ENCODE results near the gene MARCKS.

MARCKS gene

GRCh38 chr6:113842165-113842564, 15.0 kb upstream of the MARCKS start:
- TF ChIP-seq CTCF (IDR thresholded peaks at IDR 0.05), result no peak
- no peaks in the 10 kb centered on the region for H3K36me3 ChIP-seq
- no peaks in the 10 kb centered on the region for H3K9me3 ChIP-seq
- H3K4me3 ChIP-seq (ENCODE audit: low read depth in 1 of 2, low read length in 1 of 2), result no peak overlapping the region
- H3K27ac ChIP-seq, result no peak overlapping the region
- no peaks in the 10 kb centered on the region for H3K4me1 ChIP-seq (ENCODE audit: control insufficient read depth in 1 of 2, insufficient read depth in 1 of 2, low read depth in 1 of 2, low read length in 1 of 2)
- no peaks in the 10 kb centered on the region for H3K27me3 ChIP-seq

- H3K27ac ChIP-seq, result no peak overlapping the region
- no peaks in the 10 kb centered on the region for H3K36me3 ChIP-seq
- no peaks in the 10 kb centered on the region for H3K9me3 ChIP-seq
- H3K4me3 ChIP-seq (ENCODE audit: low read depth in 1 of 2, low read length in 1 of 2), result no peak overlapping the region
- H3K27me3 ChIP-seq, result no peaks in the 10 kb centered on the region
- TF ChIP-seq CTCF (IDR thresholded peaks at IDR 0.05), result no peak
- H3K4me1 ChIP-seq (ENCODE audit: control insufficient read depth in 1 of 2, insufficient read depth in 1 of 2, low read depth in 1 of 2, low read length in 1 of 2), result no peaks in the 10 kb centered on the region
Measured at GRCh38 chr6:113843500-113844073, 13.6 kb upstream of the MARCKS start.

- no peak overlapping the region for H3K27ac ChIP-seq
- no peaks in the 10 kb centered on the region for H3K4me1 ChIP-seq (ENCODE audit: control insufficient read depth in 1 of 2, insufficient read depth in 1 of 2, low read depth in 1 of 2, low read length in 1 of 2)
- no peaks in the 10 kb centered on the region for H3K9me3 ChIP-seq
- no peak for TF ChIP-seq CTCF (IDR thresholded peaks at IDR 0.05)
- H3K27me3 ChIP-seq, result no peaks in the 10 kb centered on the region
- no peak overlapping the region for H3K4me3 ChIP-seq (ENCODE audit: low read depth in 1 of 2, low read length in 1 of 2)
- H3K36me3 ChIP-seq, result no peaks in the 10 kb centered on the region
Measured at GRCh38 chr6:113846577-113846976, 10.6 kb upstream of the MARCKS start.

- no peaks in the 10 kb centered on the region for H3K4me1 ChIP-seq (ENCODE audit: control insufficient read depth in 1 of 2, insufficient read depth in 1 of 2, low read depth in 1 of 2, low read length in 1 of 2)
- H3K36me3 ChIP-seq, result no peaks in the 10 kb centered on the region
- H3K27me3 ChIP-seq, result no peaks in the 10 kb centered on the region
- no peak for TF ChIP-seq CTCF (IDR thresholded peaks at IDR 0.05)
- H3K9me3 ChIP-seq, result no peaks in the 10 kb centered on the region
- no peak overlapping the region for H3K4me3 ChIP-seq (ENCODE audit: low read depth in 1 of 2, low read length in 1 of 2)
- no peak overlapping the region for H3K27ac ChIP-seq
Measured at GRCh38 chr6:113847447-113847846, 9.7 kb upstream of the MARCKS start.

GRCh38 chr6:113848280-113848679, 8.9 kb upstream of the MARCKS start:
- no peaks in the 10 kb centered on the region for H3K36me3 ChIP-seq
- no peak for TF ChIP-seq CTCF (IDR thresholded peaks at IDR 0.05)
- no peaks in the 10 kb centered on the region for H3K4me1 ChIP-seq (ENCODE audit: control insufficient read depth in 1 of 2, insufficient read depth in 1 of 2, low read depth in 1 of 2, low read length in 1 of 2)
- no peak overlapping the region for H3K27ac ChIP-seq
- no peak overlapping the region for H3K4me3 ChIP-seq (ENCODE audit: low read depth in 1 of 2, low read length in 1 of 2)
- no peaks in the 10 kb centered on the region for H3K27me3 ChIP-seq
- H3K9me3 ChIP-seq, result no peaks in the 10 kb centered on the region

GRCh38 chr6:113848811-113849210, 8.3 kb upstream of the MARCKS start:
- H3K9me3 ChIP-seq, result no peaks in the 10 kb centered on the region
- TF ChIP-seq CTCF (IDR thresholded peaks at IDR 0.05), result no peak
- no peaks in the 10 kb centered on the region for H3K4me1 ChIP-seq (ENCODE audit: control insufficient read depth in 1 of 2, insufficient read depth in 1 of 2, low read depth in 1 of 2, low read length in 1 of 2)
- no peaks in the 10 kb centered on the region for H3K27me3 ChIP-seq
- H3K27ac ChIP-seq, result no peak overlapping the region
- H3K36me3 ChIP-seq, result no peaks in the 10 kb centered on the region
- H3K4me3 ChIP-seq (ENCODE audit: low read depth in 1 of 2, low read length in 1 of 2), result no peak overlapping the region

Data from neutrophil (primary cell).